ENCODE measurements around the gene DOCK9. TPM values are rescaled to one million over a fixed set of nuclear protein-coding genes. Genes with fewer than 3 reads are reported as not detected.

DOCK9 gene
- total RNA-seq, 4 donors from 2014 or later, result 31.4 to 46.7 (median 45.6) TPM

DNA sequence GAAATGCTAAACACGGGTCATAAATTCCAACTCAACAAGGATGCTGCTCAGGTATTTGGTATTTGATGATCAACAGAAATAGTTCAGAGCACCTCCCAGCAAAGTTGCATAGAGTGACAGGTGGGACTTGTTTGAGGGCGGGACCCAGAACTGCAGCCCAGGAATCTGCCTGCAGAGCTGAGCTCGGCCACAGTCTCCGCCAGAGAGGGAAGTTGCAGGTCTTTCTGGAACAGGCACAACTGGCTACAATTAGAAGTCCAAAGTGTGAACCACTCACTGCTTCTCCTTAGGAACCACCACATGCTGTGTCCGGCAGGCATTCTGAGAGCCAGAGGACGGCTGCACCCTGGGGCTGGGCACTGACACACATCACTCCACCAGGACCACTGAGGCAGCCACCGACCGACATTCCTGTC lies 226.5 kb downstream of the DOCK9 start:
- DNase-seq, result no peak
- intact Hi-C loops (cut with DNase I; ENCODE audit: low total_unique reads), result no loop called here
- Histone ChIP-seq H3K27me3 (peaks cover 19 to 34% (median 30%) of the 10 kb centered on the region in 3 donors), H3K9me3 (no peaks in the 10 kb centered on the region), H3K36me3 (no peaks in the 10 kb centered on the region), H3K4me1 (no peaks in the 10 kb centered on the region), H3K27ac (no peak overlapping the region), H3K4me3 (no peak overlapping the region)
- no peak for ATAC-seq
- no peak for TF ChIP-seq POLR2A (IDR thresholded peaks at IDR 0.05)
- no peak for TF ChIP-seq CTCF (IDR thresholded peaks at IDR 0.05 in 4 of 5, conservative IDR thresholded peaks at IDR 0.05 in 1 of 5)
- in situ Hi-C loops (cut with MboI; ENCODE audit: low sequenced_read_pairs in 4 of 4), result no loop called here

- peaks cover 19 to 32% (median 30%) of the 10 kb centered on the region in 3 donors for H3K27me3 ChIP-seq
- H3K4me1 ChIP-seq, result no peaks in the 10 kb centered on the region
- H3K4me3 ChIP-seq, result no peak overlapping the region
- no peaks in the 10 kb centered on the region for H3K36me3 ChIP-seq
- TF ChIP-seq POLR2A (IDR thresholded peaks at IDR 0.05), result no peak
- no peak for TF ChIP-seq CTCF (IDR thresholded peaks at IDR 0.05 in 4 of 5, conservative IDR thresholded peaks at IDR 0.05 in 1 of 5)
- in situ Hi-C loops (cut with MboI; ENCODE audit: low sequenced_read_pairs in 4 of 4), result no loop called here
- intact Hi-C loops (cut with DNase I; ENCODE audit: low total_unique reads), result no loop called here
- no peaks in the 10 kb centered on the region for H3K9me3 ChIP-seq
- no peak overlapping the region for H3K27ac ChIP-seq
- no peak for ATAC-seq
- DNase-seq, result no peak
Observed at GRCh38 chr13:98749501-98749900, 228.4 kb downstream of the DOCK9 start.

- intact Hi-C loops (cut with DNase I; ENCODE audit: low total_unique reads), result no loop called here
- Histone ChIP-seq H3K27ac (no peak overlapping the region), H3K36me3 (no peaks in the 10 kb centered on the region), H3K27me3 (peaks cover 4 to 14% (median 8%) of the 10 kb centered on the region in 3 donors), H3K9me3 (no peaks in the 10 kb centered on the region), H3K4me1 (no peaks in the 10 kb centered on the region), H3K4me3 (no peak overlapping the region)
- TF ChIP-seq POLR2A (IDR thresholded peaks at IDR 0.05), result no peak
- TF ChIP-seq CTCF (IDR thresholded peaks at IDR 0.05 in 4 of 5, conservative IDR thresholded peaks at IDR 0.05 in 1 of 5), result no peak
- in situ Hi-C loops (cut with MboI; ENCODE audit: low sequenced_read_pairs in 4 of 4), result no loop called here
- DNase-seq (no peak), ATAC-seq (no peak)
Observed at GRCh38 chr13:98746968-98747367, 230.9 kb downstream of the DOCK9 start.

Other genes with a start within 250 kb of the DOCK9 start
- not detected for gene SLC15A1, start 225.4 kb downstream of the DOCK9 start, total RNA-seq
- 10 to 100 TPM; 51.0 to 71.5 (median 61.1) TPM for gene UBAC2, start 222.8 kb upstream of the DOCK9 start, total RNA-seq

Data from gastrocnemius medialis (tissue), 4 donors.